HG02759 (cell line): ENCODE measurements around the gene TCEAL4.

Experiments used
- ATAC-seq: cut with Tn5 transposase; IDR thresholded peaks from one replicate; pipeline ENCODE4 v1.9.1; 2021; ENCODE audit warnings: mild to moderate bottlenecking, moderate library complexity; ENCODE audit not compliant: unreplicated experiment

The TCEAL4 gene

DNA sequence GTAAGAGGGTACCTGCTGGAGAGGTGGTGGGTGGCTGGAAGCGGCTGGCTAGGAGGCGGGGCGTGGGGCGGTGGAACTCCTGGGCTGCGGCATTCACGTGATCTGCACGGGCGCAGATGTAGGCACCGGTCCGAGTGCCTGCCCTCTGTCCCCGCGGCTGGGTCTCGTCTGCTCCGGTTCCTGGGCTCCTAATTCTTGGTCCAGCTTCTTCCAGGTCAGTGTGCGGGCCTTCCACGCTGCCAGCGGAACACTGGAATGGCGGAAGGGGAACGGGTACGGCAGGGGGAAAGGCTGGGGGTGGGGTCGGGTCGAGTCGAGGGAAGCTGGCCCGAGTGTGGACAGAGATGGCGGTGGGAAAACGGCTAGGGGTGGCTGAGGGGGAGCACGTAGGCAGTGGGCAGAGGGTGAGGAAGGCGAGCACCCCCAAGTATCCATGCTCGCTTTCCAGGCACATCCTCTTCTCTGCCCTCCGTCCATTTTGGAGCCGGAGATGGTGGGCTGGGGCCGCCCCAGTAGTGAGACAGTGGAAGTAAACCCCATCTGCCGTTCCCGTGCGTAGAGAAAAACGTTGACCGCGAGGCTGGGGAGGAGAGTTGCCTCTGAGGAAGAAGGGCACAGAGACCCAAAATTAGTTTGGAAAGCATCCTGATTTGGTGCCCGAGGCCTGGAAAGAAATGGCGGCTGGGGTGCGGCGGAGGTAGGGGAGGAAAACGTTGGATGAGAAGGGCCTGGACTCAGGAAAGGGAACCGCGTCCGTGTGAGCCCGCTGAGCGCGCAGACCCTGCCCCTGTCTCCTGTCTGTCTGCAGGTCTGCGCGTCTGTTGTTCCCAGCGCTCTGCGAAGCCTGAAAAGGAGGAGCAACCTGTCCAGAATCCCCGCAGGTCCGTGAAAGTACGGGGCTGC, at the start of gene TCEAL4:
Gene TCEAL4, plus strand, starts transcription at position 105 of the 903 bp plus-strand sequence. CDS start 1,161 bp downstream, outside the sequence.
- peak; percentile 90 for ATAC-seq

DNA sequence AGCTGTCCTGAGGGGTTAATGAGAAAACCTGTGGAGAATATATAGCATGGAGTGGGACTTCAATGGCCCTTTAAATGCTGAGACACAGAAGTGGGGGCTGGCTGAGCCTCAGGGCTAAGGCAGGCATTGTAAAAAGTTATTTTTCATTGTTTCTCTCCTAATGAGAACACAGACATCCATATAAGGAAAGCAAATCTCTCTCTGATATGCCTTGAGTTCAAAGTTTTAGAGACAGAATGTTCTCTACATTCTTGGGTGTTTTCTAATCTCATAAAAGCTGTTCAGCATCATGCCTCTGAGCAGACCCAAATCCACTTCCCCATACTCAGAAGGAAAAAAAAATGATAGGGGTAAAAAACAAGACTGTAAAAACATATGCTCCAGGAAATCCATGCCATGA, 49.2 kb upstream of the TCEAL4 start:
- no peak for ATAC-seq

DNA sequence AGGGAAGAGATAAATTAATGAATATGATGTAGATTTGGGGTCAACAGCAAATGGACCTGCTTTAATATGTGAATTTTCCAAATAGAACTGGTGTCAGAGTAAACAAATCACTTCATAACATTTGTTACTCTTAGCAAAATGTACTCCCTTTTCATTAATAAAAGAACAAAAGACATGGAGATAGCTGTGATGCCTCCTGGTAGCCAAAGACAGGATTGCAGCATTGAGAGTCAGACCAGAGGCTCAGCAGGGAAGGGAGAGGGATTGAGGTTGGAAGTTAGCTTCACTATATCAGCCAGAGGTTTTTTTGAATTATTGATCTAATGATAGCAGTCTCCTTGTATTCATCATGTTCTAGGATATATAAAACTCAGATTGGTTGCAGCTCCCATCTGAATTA, 48.6 kb upstream of the TCEAL4 start:
- no peak for ATAC-seq

DNA sequence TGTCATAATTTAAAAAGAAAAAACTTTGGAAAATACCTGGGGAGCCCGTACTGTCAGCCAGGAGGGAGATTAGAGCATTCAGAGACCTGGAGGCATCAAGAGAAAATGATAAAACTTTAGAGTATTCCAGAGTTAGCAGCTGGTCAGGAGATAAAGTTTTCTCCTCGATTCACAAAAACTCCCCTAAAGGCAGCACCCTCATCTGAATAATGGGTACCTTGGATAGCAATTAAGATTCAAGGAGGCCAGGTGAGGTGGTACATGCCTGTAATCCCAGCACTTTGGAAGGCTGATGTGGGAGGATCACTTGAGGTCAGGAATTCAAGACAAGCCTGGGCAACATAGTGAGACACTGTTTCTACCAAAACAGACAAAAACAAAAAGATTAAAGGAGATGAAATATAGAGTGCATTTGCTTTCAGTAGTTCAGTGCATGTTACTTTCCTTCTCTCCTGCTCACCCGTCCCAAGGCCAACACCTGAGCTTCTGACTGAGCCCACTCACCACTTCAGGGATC, 47.4 kb upstream of the TCEAL4 start:
- no peak for ATAC-seq

DNA sequence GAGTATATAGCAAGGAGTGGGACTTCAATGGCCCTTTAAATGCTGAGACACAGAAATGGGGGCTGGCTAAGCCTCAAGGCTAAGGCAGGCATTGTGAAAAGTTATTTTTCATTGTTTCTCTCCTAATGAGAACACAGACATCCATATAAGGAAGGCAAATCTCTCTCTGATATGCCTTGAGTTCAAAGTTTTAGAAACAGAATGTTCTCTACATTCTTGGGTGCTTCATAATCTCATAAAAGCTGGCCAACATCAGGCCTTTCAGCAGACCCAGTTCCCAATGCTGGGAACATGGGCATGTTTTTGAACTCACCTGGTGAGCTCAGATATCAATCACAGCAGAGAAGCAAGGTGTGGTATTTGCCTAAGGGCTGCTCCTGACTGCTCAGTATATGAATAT, 46.6 kb upstream of the TCEAL4 start:
- no peak for ATAC-seq

DNA sequence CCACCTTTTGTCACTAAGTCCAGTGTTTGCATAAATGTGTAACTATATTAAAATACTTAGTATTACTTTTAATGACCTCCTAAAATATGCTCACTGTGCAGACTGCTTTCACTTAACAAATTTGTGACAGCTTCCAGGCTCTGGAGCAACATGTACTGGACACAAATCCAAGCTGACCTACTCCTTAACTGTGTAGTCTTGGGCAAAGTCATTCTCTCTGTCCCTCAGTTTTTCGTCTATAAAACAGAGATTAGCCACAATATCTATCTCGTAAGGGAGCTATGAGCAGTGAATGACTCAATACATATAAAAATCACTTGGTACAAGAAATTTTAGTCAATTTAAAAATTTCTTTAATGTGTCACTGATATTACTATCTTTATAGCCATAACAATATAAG, 45.6 kb upstream of the TCEAL4 start:
- no peak for ATAC-seq

DNA sequence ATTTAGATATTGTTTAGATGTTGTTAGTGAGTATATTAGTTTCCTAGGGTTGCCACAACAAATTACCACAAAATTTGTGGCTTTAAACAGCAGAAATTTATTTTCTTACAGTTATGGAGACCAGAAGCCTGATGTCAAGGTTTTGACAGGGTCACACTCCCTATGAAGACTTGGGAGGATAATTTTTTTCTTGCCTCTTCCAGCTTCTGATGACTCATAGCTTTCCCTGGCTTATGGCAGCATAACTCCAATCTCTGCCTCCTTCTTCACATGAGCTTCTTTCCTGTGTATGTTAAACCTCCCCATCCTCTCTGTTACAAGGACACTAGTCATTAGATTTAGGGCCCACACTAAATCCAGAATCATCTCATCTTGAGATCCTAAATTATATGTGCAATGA, 45.2 kb upstream of the TCEAL4 start:
- no peak for ATAC-seq

GRCh38 chrX:103549916-103550315, 35.4 kb upstream of the TCEAL4 start:
- ATAC-seq, result no peak

GRCh38 chrX:103550415-103551051, 34.8 kb upstream of the TCEAL4 start:
- no peak for ATAC-seq

DNA sequence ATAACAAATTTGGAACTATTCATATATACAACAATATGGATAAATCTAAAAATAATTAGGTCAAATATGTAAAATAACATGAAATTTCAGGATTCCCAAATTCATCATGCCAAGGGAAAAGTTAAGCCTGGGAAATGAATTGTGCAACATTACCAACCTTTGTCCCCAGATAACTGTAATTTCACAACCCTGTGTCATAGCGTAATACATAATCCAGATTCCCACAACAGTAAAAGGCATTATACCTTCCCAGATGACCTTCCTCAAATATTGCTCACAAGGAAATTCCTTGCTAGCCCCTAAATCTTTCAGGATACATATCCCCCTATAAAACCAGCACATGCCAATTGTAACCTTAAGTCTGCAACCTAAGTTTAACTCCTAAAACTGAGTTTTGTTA, 33.1 kb upstream of the TCEAL4 start:
- no peak for ATAC-seq

GRCh38 chrX:103554687-103555424, 30.5 kb upstream of the TCEAL4 start:
- ATAC-seq, result peak; percentile 98

- ATAC-seq, result no peak
These were observed 28.2 kb upstream of the TCEAL4 start for GRCh38 chrX:103556963-103557612.

GRCh38 chrX:103560256-103560655, 25.1 kb upstream of the TCEAL4 start:
- ATAC-seq, result no peak

GRCh38 chrX:103562801-103563200, 22.5 kb upstream of the TCEAL4 start:
- no peak for ATAC-seq

GRCh38 chrX:103565197-103565596, 20.1 kb upstream of the TCEAL4 start:
- ATAC-seq, result peak; percentile 86

- peak; percentile 47 for ATAC-seq
These were observed 19.6 kb upstream of the TCEAL4 start for GRCh38 chrX:103565752-103566151.

- ATAC-seq, result no peak
These were observed 14.2 kb upstream of the TCEAL4 start for GRCh38 chrX:103571121-103571520.

DNA sequence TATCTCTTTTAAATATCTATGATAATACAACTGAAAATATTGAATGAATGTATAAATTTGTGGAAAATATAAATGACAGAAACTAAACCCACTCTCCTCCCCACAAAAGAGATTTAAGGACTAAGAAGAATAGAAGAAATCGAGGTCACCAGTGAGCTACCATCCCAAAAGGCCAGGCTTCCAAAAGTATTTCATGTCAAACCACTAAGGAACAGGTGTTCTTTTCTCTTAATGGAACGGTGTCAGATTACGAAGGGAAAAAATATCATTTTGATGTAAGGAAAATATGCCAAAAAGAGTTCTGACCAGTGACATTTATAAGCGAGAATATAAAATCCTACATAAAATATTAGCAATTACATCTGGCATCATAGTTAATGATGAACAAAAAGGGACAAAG, 13.6 kb upstream of the TCEAL4 start:
- no peak for ATAC-seq

GRCh38 chrX:103573202-103573601, 12.1 kb upstream of the TCEAL4 start:
- ATAC-seq, result no peak

DNA sequence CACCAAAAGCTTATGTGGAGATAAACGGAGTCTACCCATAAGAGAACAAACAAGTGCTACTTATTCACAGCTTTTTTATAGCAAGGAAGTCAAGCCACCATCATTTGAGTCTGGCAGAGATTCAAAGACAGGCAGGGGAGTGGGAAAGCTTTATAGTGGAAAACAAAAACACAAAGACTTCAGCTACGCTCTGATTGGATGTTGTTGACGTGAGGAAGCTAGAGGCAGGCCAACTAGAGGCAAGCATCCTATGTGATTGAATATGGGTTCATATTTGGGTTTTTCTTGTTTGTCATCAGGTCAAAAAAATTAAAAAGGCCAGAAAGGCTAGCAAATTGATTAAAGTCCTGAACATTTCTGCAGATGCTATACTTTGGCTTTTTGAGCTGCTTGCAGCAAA, 719 bp upstream of the TCEAL4 start:
- ATAC-seq, result no peak

DNA sequence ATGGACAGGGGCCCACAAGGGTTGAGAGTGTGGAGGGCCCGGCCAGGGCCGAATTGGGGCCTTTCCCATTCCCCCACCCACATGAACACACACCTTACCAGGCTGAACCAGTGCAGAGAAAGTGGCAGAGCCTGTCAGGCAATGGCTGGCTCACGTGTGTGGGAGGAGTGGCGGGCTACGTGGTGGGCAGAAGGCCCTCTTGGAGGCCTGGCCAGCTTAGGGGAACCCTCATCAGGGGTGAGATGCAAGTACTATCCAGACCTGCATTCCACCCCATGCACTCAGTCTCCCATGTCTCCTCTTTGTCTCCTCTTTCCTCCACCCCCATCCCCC, 965 bp downstream of the TCEAL4 start:
- peak; percentile 46 for ATAC-seq
